Measurements from ENCODE around the gene TECPR1.
A peak's percentile ranks its signal among the peaks of the same experiment; 100 is the strongest.

The TECPR1 gene

GRCh38 chr7:98276241-98276761 lies 24.3 kb upstream of the TECPR1 start:
- DNase-seq (ENCODE audit: low read depth): peak; percentile 84
- no peak for TF ChIP-seq CTCF (conservative IDR thresholded peaks at IDR 0.05; ENCODE audit: low read depth, low read length)
- H3K4me3 ChIP-seq (ENCODE audit: low read length): no peak overlapping the region

- no peak for DNase-seq (ENCODE audit: low read depth)
- TF ChIP-seq CTCF (conservative IDR thresholded peaks at IDR 0.05; ENCODE audit: low read depth, low read length): no peak
- H3K4me3 ChIP-seq (ENCODE audit: low read length): no peak overlapping the region
These were observed 15.3 kb upstream of the TECPR1 start for GRCh38 chr7:98267303-98267702.

GRCh38 chr7:98266840-98267239 lies 14.8 kb upstream of the TECPR1 start:
- TF ChIP-seq CTCF (conservative IDR thresholded peaks at IDR 0.05; ENCODE audit: low read depth, low read length): peak; percentile 51
- no peak overlapping the region for H3K4me3 ChIP-seq (ENCODE audit: low read length)
- DNase-seq (ENCODE audit: low read depth): no peak

GRCh38 chr7:98265841-98266271 lies 13.8 kb upstream of the TECPR1 start:
- TF ChIP-seq CTCF (conservative IDR thresholded peaks at IDR 0.05; ENCODE audit: low read depth, low read length): no peak

GRCh38 chr7:98257701-98258100 lies 5.7 kb upstream of the TECPR1 start:
- H3K4me3 ChIP-seq (ENCODE audit: low read length): no peak overlapping the region
- DNase-seq (ENCODE audit: low read depth): no peak
- TF ChIP-seq CTCF (conservative IDR thresholded peaks at IDR 0.05; ENCODE audit: low read depth, low read length): no peak

More at GRCh38 chr7:98265841-98266271, 13.8 kb upstream of the TECPR1 start:
- DNase-seq (ENCODE audit: low read depth): no peak
- no peak overlapping the region for H3K4me3 ChIP-seq (ENCODE audit: low read length)

GRCh38 chr7:98256431-98256830 lies 4.4 kb upstream of the TECPR1 start:
- H3K4me3 ChIP-seq (ENCODE audit: low read length): no peak overlapping the region
- no peak for DNase-seq (ENCODE audit: low read depth)
- no peak for TF ChIP-seq CTCF (conservative IDR thresholded peaks at IDR 0.05; ENCODE audit: low read depth, low read length)

GRCh38 chr7:98254951-98255610 lies 3.0 kb upstream of the TECPR1 start:
- TF ChIP-seq CTCF (conservative IDR thresholded peaks at IDR 0.05; ENCODE audit: low read depth, low read length): no peak
- H3K4me3 ChIP-seq (ENCODE audit: low read length): no peak overlapping the region
- no peak for DNase-seq (ENCODE audit: low read depth)

Data from retinal pigment epithelial cell (primary cell).